Lung (tissue), 12 donors: ENCODE results near the gene SYT1. TPM values are rescaled to one million over a fixed set of nuclear protein-coding genes. Genes with fewer than 3 reads are reported as not detected.

ENCODE experiments used
- ATAC-seq: fragments of 200-7000 bp; cut with Tn5 transposase; one replicate; pipeline ENCODE4 v1.9.1; 2020; ENCODE audit warnings: moderate number of reproducible peaks; ENCODE audit not compliant: insufficient read depth, low FRiP score
- DNase-seq, 3 donors: peaks; one replicate each; pipeline ENCODE4 v3.0.0-alpha.2; 2013 to 2017
- H3K27ac ChIP-seq, 2 donors: one replicate each; pipeline ENCODE4 v1.5.1; 2013; ENCODE audit warnings: mild to moderate bottlenecking in 2 of 2, moderate library complexity in 2 of 2, control low read depth in 1 of 2, inconsistent platforms in 1 of 2, low read depth in 1 of 2, low read length in 1 of 2
- H3K27me3 ChIP-seq, 3 donors: one replicate each; pipeline ENCODE4 v1.5.1; 2013; ENCODE audit warnings: low read length in 2 of 3; ENCODE audit not compliant: control insufficient read depth in 3 of 3, insufficient read depth in 3 of 3
- H3K36me3 ChIP-seq, 4 donors: one replicate each; pipeline ENCODE4 v1.5.1; 2013; ENCODE audit warnings: low read length in 4 of 4, mild to moderate bottlenecking in 1 of 4, moderate library complexity in 1 of 4; ENCODE audit not compliant: control insufficient read depth in 4 of 4, insufficient read depth in 4 of 4
- H3K4me1 ChIP-seq, 5 donors: one replicate each; pipeline ENCODE4 v1.5.1; 2013; ENCODE audit warnings: low read length in 5 of 5, mild to moderate bottlenecking in 2 of 5, moderate library complexity in 1 of 5; ENCODE audit not compliant: control insufficient read depth in 5 of 5, insufficient read depth in 5 of 5
- H3K4me3 ChIP-seq: one replicate; pipeline ENCODE4 v1.5.1; 2013; ENCODE audit warnings: mild to moderate bottlenecking, control low read depth, moderate library complexity
- H3K9ac ChIP-seq, 2 donors: one replicate each; pipeline ENCODE4 v1.5.1; 2013; ENCODE audit warnings: low read length in 2 of 2, control low read depth in 1 of 2; ENCODE audit not compliant: insufficient read depth in 1 of 2
- H3K9me3 ChIP-seq, 4 donors: one replicate each; pipeline ENCODE4 v1.5.1; 2013; ENCODE audit warnings: low read length in 3 of 4, mild to moderate bottlenecking in 1 of 4, moderate library complexity in 1 of 4; ENCODE audit not compliant: control insufficient read depth in 4 of 4, insufficient read depth in 3 of 4
- CTCF ChIP-seq: IDR thresholded peaks from 2 replicates; pipeline ENCODE4 v1.5.1; 2012; ENCODE audit warnings: mild to moderate bottlenecking; ENCODE audit errors: control extremely low read depth, extremely low read depth
- WGBS, 2 donors: extraction: QIAGEN DNeasy Blood & Tissue Kit; methylation state at CpG; one replicate each; pipeline ENCODE4 v1.1.7; 2013; 5-methylcytosine and 5-hydroxymethylcytosine counted together
- polyA plus RNA-seq, 2 donors: library from polyadenylated mRNA; stranded (reverse); fragments of 200-250 nt; gene quantifications; one replicate each; pipeline ENCODE4 v1.2.1, GENCODE V29; 2013
- total RNA-seq, 2 donors: library from RNA; depleted of rRNA in 1 of 2; stranded (reverse); fragments of >200 nt in 1 of 2; gene quantifications; one replicate each; pipeline ENCODE4 v1.2.1, GENCODE V29; 2014 to 2021
- donor health status: control.
- donor health status: control.
- donor health status: Bipolar disorder and iron deficiency.
- donor health status: healthy.
- donor health status: DM: yes; HTN: yes; CAD: no.

The SYT1 gene
- total and polyA plus RNA-seq, 4 donors, result 0.05 to 3.2 (median 0.46) TPM

- no peak overlapping the region for H3K27ac ChIP-seq
- H3K36me3 ChIP-seq, result no peaks in the 10 kb centered on the region
- no peaks in the 10 kb centered on the region for H3K4me1 ChIP-seq
- DNase-seq (no peak), ATAC-seq (no peak)
- no peak overlapping the region for H3K4me3 ChIP-seq
- no peak for TF ChIP-seq CTCF
- H3K9me3 ChIP-seq, result no peaks in the 10 kb centered on the region
- WGBS, 2 donors, result 84 to 97% methylated on average over 1 of the region's 1 CpG
- H3K9ac ChIP-seq, result no peak overlapping the region
- no peaks in the 10 kb centered on the region for H3K27me3 ChIP-seq
These were observed 88.0 kb downstream of the SYT1 start for GRCh38 chr12:78952552-78952929.

GRCh38 chr12:78958941-78959340 is 94.4 kb downstream of the SYT1 start:
- WGBS, 2 donors, result 80 to 91% methylated on average over 3 of the region's 3 CpGs
- H3K9me3 ChIP-seq, result no peaks in the 10 kb centered on the region
- TF ChIP-seq CTCF, result no peak
- no peak overlapping the region for H3K4me3 ChIP-seq
- H3K27me3 ChIP-seq, result no peaks in the 10 kb centered on the region
- DNase-seq (no peak), ATAC-seq (no peak)
- no peak overlapping the region for H3K27ac ChIP-seq
- no peaks in the 10 kb centered on the region for H3K4me1 ChIP-seq
- no peak overlapping the region for H3K9ac ChIP-seq
- no peaks in the 10 kb centered on the region for H3K36me3 ChIP-seq

- Histone ChIP-seq H3K36me3 (no peaks in the 10 kb centered on the region), H3K9ac (no peak overlapping the region), H3K27ac (no peak overlapping the region), H3K27me3 (no peaks in the 10 kb centered on the region), H3K9me3 (no peaks in the 10 kb centered on the region), H3K4me3 (no peak overlapping the region), H3K4me1 (no peaks in the 10 kb centered on the region)
- TF ChIP-seq CTCF, result no peak
- 66 to 72% methylated on average over 3 of the region's 3 CpGs for WGBS, 2 donors
- ATAC-seq, result no peak
- DNase-seq, result no peak
These were observed 95.0 kb downstream of the SYT1 start for GRCh38 chr12:78959556-78959955.

GRCh38 chr12:78961171-78961570 is 96.6 kb downstream of the SYT1 start:
- ATAC-seq, result no peak
- Histone ChIP-seq H3K4me3 (no peak overlapping the region), H3K27me3 (no peaks in the 10 kb centered on the region), H3K4me1 (no peaks in the 10 kb centered on the region), H3K36me3 (no peaks in the 10 kb centered on the region), H3K27ac (no peak overlapping the region), H3K9me3 (no peaks in the 10 kb centered on the region), H3K9ac (no peak overlapping the region)
- DNase-seq, result no peak
- 92 to 96% methylated on average over 2 of the region's 2 CpGs for WGBS, 2 donors
- no peak for TF ChIP-seq CTCF
